HG02870 (cell line): ENCODE measurements around the gene ASB2.
A peak's percentile ranks its signal among the peaks of the same experiment; 100 is the strongest.

ENCODE experiments used
- ATAC-seq: cut with Tn5 transposase; IDR thresholded peaks from one replicate; pipeline ENCODE4 v1.9.1; 2021; ENCODE audit warnings: mild to moderate bottlenecking, moderate library complexity; ENCODE audit not compliant: unreplicated experiment

The ASB2 gene

GRCh38 chr14:94001501-94002396 is 25.4 kb upstream of the ASB2 start:
- ATAC-seq, result peak; percentile 61

- no peak for ATAC-seq
These were observed 24.6 kb upstream of the ASB2 start for GRCh38 chr14:94001016-94001415.

- ATAC-seq, result no peak
These were observed 23.9 kb upstream of the ASB2 start for GRCh38 chr14:94000267-94000666.

- ATAC-seq, result no peak
These were observed 23.2 kb upstream of the ASB2 start for GRCh38 chr14:93999573-93999972.

DNA sequence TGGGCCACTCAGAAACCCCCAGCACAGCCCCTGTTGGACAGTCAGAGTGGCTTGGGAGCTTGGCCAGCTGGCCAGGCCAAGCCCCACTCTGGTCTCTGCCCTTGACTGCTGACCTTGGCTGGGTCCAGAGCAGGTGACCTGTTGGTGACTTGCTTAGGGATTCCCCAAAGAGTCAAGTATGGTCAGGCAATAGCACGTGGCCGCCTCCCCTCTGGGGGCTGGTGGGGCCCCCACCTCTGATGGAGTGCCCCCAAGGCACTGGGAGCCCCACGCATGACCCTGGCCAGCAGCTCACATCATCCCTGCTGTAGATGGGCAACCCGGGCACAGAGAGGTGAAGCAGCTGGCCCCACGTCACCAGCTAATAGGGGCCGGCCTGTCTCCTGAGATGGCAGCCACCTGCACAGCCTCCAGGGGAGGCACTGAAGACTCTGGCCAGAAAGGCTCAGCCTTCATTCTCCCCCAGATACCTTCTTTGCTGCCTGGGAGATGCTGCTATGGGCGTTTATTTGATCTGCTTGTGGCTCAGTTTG is 22.6 kb upstream of the ASB2 start:
- no peak for ATAC-seq

GRCh38 chr14:93997916-93998870 is 21.8 kb upstream of the ASB2 start:
- ATAC-seq, result no peak

- no peak for ATAC-seq
These were observed 20.7 kb upstream of the ASB2 start, which contains the start of gene CCDC197 for GRCh38 chr14:93997082-93997481. Gene CCDC197 (plus strand): TSS chr14:93997301. CDS start chr14:93998132, 831 bp downstream.

DNA sequence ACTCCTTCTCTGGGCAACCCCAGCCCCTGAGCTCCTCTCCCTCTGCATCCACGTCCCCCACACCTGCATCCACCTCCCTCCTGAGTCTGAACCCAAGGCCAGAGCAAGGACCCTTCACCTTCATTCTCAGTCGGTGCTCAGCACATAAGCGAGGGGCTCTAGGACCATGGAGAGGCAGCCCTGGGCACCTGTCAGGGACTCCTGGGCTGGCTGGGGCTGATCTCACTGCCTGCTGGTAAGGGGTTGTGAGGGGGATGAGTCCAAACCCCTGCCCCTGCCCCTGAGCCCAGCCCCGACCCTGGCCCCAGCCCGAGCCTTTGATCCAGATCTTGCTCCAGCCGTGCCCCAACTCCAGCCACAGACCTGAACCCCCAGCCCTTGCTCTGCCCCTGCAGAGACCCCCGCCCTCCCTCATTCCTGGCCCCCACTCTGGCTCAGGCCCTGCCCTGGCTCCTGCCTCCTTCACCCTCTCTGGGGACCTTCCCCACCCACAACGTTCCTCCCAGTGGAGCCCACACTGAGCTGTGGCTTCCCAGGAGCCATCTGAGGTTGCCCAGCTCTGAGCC is 19.8 kb upstream of the ASB2 start:
- ATAC-seq, result no peak

DNA sequence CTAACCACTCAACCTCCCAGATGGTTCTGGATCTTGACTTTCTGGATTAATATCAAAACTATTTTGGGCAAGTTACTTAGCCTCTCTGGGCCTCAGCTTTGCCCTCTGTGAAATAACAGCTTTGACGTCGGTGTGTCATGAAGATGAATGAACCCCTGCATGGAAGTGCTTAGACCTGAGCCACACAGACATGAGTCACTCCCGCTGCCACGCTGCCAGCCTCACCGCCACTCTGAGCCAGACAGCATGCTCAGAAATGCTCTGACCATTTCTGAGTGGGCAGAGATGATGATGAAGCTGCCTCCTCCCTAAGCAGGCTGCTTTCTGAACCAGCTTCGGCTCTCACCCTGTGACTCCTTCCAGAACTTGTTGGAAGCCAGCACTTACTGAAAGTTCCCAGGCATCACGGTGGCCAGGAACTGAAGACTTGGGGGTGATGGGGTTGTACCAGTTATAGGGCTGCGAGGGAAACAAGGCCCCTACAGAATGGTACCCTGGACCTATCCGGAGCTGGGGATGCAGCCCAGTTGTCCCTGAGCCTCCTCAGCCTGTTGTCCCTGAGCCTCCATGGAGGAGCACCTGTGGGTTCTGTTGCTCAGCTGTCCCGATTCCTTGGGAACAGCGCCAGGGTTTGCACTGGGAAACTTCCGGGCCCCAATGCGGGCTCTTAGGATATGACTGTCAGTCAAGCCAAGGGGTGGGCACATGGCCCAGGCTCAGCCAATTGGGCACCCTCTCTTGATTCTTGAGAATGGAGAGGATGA is 18.7 kb upstream of the ASB2 start:
- ATAC-seq, result no peak

DNA sequence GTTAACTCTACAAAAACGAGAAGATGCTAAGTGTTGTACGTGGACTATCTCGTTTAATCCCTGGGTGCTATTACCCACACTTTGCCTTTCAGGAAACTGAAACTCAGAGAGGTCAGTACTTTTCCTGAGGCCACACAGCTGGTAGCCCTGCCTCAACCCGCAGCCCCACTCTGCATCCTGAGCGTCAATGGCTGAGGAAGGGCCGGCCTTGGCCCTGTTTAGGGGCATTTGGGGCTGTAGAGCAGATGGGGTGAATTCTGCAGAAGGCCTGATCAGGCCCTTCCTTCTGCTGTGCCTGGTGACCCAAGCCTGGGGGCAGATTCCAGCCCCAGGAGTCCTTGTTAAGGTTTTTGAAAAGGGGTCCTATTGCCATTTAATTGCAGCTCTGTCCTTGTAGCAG is 17.0 kb upstream of the ASB2 start:
- ATAC-seq, result no peak

GRCh38 chr14:93991649-93992048 is 15.3 kb upstream of the ASB2 start:
- no peak for ATAC-seq

DNA sequence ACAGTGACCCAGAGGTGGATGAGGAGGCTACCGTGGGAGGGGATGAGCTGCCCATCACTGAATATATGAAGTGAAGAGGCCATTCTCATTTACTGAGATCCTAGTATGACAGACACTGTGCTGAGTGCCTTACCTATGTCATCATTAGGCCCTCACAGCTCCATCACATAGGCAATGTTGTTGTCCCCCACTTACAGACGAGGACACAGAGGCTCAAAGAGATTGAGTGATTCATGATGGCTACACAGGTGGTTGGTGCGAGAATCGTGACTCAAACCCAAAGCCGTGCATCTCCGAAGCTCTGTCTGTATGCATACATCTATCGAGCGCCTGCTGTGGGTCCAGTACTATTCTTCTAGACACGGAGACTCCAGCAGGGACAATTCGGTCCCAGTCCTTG is 14.8 kb upstream of the ASB2 start:
- no peak for ATAC-seq

DNA sequence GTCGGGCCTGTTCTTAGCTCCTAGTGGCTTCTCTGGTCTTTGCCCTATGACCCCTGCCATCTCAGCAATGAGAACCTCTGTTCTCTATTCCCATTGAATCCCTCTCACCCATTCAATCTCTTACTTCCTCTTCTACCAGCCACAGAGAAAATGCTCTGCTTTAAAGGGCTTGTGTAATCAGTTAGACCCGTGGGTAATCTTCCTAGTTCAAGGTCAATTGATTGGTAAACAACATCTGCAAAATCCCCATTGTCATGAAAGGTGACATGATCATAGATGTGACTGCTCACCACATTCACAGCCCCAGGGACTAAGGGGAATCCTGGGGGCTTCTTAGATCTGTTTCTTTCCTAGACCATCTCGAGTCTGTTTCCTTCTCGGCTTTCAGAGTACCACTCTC is 13.6 kb upstream of the ASB2 start:
- ATAC-seq, result no peak

- no peak for ATAC-seq
These were observed 11.6 kb upstream of the ASB2 start for GRCh38 chr14:93987815-93988476.

- no peak for ATAC-seq
These were observed 11.0 kb upstream of the ASB2 start for GRCh38 chr14:93987376-93987775.

GRCh38 chr14:93986955-93987354 is 10.6 kb upstream of the ASB2 start:
- no peak for ATAC-seq

- ATAC-seq, result no peak
These were observed 8.6 kb upstream of the ASB2 start for GRCh38 chr14:93984987-93985410.

GRCh38 chr14:93984070-93984469 is 7.7 kb upstream of the ASB2 start:
- no peak for ATAC-seq

GRCh38 chr14:93982230-93983007 is 6.0 kb upstream of the ASB2 start:
- no peak for ATAC-seq
